Stomach smooth muscle (tissue), 2 donors: ENCODE results near the gene SPTB.

Experiments used
- H3K27ac ChIP-seq: one replicate; pipeline ENCODE4 v1.7.0; 2013; ENCODE audit warnings: mild to moderate bottlenecking, low read length, inconsistent platforms
- H3K27me3 ChIP-seq, 2 donors: one replicate each; pipeline ENCODE4 v1.7.0; 2013; ENCODE audit warnings: low read length in 2 of 2; ENCODE audit not compliant: insufficient read depth in 2 of 2, control insufficient read depth in 1 of 2
- H3K36me3 ChIP-seq, 2 donors: one replicate each; pipeline ENCODE4 v1.7.0; 2013; ENCODE audit warnings: low read length in 2 of 2; ENCODE audit not compliant: control insufficient read depth in 2 of 2, insufficient read depth in 2 of 2
- H3K4me1 ChIP-seq: one replicate; pipeline ENCODE4 v1.7.0; 2013; ENCODE audit warnings: low read length; ENCODE audit not compliant: control insufficient read depth, insufficient read depth
- H3K4me3 ChIP-seq, 2 donors: one replicate each; pipeline ENCODE4 v1.7.0; 2013; ENCODE audit warnings: low read length in 2 of 2
- H3K9ac ChIP-seq, 2 donors: one replicate each; pipeline ENCODE4 v1.7.0; 2013; ENCODE audit warnings: low read length in 2 of 2, mild to moderate bottlenecking in 1 of 2
- H3K9me3 ChIP-seq, 2 donors: one replicate each; pipeline ENCODE4 v1.7.0; 2013; ENCODE audit warnings: low read length in 2 of 2; ENCODE audit not compliant: control insufficient read depth in 2 of 2
- donor health status: healthy.
- donor health status: Pancreatic carcinoma.

SPTB gene

DNA sequence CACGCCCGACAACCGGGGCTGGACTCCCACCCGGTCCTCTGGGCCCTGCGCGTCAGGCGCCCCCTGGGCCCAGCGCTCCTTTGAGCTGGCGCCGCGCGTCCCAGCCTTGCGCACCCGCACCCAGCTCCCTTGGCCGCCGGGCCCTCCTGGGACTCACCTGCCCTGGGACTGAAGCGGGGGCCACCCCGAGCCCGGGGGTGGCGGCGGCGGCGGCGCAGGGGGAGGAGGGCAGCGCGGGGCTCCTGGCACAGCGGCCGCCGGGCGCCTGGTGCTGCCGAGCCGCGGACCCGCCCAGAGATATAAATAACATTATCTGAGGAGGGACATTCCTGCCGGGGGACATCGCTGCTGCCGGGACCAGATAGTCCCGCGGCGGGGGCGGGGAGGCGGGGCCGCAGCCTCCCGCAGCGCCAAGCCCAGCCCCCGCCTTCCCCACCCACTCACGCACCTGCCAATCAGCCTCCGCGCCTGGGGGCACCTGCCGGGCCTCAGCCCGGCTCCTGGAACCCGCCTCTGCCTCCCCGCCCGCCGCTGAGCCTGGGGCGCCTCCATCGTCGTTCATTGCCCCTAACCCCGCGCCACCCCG lies at the start of gene SPTB:
Gene SPTB (minus strand): TSS at position 273 of the 586 bp plus-strand sequence. CDS start 56,813 bp downstream, outside the sequence.
- peaks cover 21 to 35% of the 10 kb centered on the region in 2 donors for H3K27me3 ChIP-seq
- peaks cover 10% of the 10 kb centered on the region for H3K4me1 ChIP-seq
- peak within 1 kb of the TSS; percentile 58 to 71 for H3K4me3 ChIP-seq
- no peak within 1 kb of the TSS for H3K27ac ChIP-seq
- H3K9me3 ChIP-seq: no peaks in the 10 kb centered on the region
- H3K36me3 ChIP-seq: no peaks in the 10 kb centered on the region
- H3K9ac ChIP-seq: peak within 1 kb of the TSS in 1 of 2 donors; percentile 19

DNA sequence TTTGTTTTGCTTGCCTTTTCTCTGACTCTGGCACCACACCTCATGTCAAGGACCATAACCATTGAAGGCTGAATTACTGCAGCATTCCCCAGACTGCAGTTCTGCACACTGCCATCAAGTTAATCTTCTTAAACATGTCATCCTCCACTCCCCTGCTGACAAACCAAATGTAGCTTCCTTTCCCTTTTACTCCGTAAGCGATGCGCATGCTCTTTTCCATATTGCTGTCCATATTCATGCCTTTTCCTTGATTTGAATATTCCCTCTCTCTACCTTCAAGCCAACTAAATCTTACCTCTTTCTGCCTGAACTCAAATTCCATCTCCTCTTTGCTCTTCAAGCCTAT lies 49.3 kb upstream of the SPTB start:
- H3K9me3 ChIP-seq: no peaks in the 10 kb centered on the region
- H3K4me3 ChIP-seq: no peak overlapping the region
- H3K27me3 ChIP-seq: no peaks in the 10 kb centered on the region
- H3K4me1 ChIP-seq: peaks cover 9% of the 10 kb centered on the region
- no peak overlapping the region for H3K27ac ChIP-seq
- H3K36me3 ChIP-seq: peaks cover 18 to 25% of the 10 kb centered on the region in 2 donors
- H3K9ac ChIP-seq: no peak overlapping the region

DNA sequence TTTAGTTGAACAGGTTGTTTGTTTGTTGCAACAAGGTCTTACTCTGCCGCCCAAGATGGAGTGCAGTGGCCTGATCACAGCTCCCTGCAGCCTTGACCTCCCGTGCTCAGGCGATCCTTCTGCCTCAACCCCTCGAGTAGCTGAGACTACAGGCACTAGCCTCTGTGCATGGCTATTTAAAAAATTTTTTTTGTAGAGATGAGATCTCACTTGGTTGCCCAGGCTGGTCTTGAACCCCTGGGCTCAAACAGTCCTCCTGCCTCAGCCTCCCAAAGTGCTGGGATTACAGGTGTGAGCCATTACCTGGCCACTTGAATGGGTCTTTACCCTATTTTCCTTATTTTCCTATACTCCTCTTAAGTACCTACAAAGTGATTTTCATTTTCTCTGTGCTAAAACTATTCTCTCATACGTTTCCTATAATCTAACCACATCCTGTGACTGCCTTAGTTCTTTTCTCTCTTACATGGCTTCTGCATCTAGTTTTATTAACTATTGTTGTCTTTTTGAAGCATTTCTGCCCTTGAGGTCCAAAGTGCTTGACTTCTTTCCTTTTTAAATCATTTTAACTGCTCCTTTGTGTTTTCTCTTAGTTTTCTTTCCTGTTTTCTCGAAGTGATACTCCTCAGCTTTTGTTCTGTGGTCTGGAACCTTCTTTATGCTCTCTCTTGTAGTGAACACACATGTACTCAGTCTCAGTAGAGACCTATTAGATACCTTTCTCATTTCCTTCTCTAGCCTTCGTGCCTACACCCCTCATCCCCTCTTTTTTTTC lies 48.7 kb upstream of the SPTB start:
- H3K4me1 ChIP-seq: peaks cover 9% of the 10 kb centered on the region
- peaks cover 18 to 27% of the 10 kb centered on the region in 2 donors for H3K36me3 ChIP-seq
- no peak overlapping the region for H3K9ac ChIP-seq
- no peaks in the 10 kb centered on the region for H3K27me3 ChIP-seq
- H3K27ac ChIP-seq: no peak overlapping the region
- no peaks in the 10 kb centered on the region for H3K9me3 ChIP-seq
- H3K4me3 ChIP-seq: no peak overlapping the region

DNA sequence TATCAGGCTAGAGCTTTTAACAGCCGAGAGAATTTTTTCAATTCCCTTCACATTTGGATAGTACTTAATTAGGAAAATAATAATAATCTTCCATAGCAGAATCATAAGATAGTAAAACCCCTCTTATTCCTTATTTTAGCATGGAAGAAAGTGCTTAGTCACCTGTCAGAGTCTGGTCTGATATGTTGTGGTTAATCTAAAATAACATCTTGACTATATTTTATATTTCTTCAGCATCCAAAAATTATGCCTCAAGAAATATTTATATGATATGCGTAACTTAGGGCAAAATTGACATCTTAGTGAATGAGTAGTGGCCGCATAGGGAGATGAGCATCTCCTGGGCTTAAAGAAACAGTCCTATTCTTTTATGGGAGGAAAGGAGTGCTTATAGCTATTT lies 47.3 kb upstream of the SPTB start:
- Histone ChIP-seq H3K9me3 (no peaks in the 10 kb centered on the region), H3K4me1 (peaks cover 9% of the 10 kb centered on the region), H3K4me3 (no peak overlapping the region), H3K27me3 (no peaks in the 10 kb centered on the region), H3K36me3 (peaks cover 18 to 23% of the 10 kb centered on the region in 2 donors), H3K27ac (no peak overlapping the region), H3K9ac (no peak overlapping the region)

DNA sequence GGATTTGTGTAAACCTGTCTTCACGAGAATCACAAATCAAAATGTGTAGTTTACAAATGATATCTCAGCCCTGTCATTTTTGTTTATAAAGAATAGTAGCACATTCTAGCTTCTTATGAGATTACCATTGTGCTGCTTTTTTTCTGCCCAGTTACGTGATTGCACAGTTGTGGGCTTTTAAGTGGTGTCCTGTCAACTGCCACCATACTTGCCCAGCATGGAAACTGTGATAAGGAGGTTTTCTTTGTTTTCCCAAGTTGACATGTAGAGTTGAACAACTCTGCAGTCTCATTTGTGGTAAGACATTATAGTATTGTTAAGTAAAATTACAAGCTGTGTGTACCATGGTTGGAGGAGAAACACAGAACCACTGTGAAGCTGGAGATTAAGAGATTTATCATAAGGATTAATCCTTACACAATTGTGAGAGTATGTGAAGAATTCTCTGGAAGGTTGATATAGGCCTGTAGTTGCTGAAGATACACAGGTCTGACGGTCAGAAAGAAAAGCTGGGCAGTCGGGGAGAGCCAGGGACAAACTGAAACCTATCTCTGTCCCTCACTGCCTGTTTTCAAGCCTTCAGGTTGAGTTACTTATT lies 46.8 kb upstream of the SPTB start:
- H3K4me1 ChIP-seq: peaks cover 9% of the 10 kb centered on the region

DNA sequence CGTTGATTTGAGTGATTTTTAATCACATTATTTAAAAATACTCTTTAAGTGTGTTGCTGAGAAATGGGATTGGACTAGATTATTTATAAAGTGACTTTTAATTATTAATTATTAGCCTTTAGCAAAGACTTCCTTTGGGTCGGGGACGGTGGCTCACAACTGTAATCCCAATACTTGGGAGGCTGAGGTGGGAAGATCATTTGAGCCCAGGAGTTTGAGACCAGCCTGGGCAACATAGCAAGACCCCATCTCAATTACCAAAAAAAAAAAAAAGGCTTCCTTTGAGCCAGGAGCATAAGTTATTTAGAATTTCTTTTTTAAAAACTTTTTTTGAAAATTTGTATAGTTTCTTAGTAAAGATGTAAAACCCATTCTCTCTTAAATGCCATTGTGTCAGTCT lies 43.3 kb upstream of the SPTB start:
- Histone ChIP-seq H3K36me3 (peaks cover 8 to 21% of the 10 kb centered on the region in 2 donors), H3K9ac (no peak overlapping the region), H3K27me3 (no peaks in the 10 kb centered on the region), H3K9me3 (no peaks in the 10 kb centered on the region), H3K27ac (no peak overlapping the region), H3K4me1 (no peaks in the 10 kb centered on the region), H3K4me3 (no peak overlapping the region)

More for the DNA sequence above, 46.8 kb upstream of the SPTB start:
- H3K27ac ChIP-seq: no peak overlapping the region
- H3K9me3 ChIP-seq: no peaks in the 10 kb centered on the region
- H3K27me3 ChIP-seq: no peaks in the 10 kb centered on the region
- no peak overlapping the region for H3K4me3 ChIP-seq
- peaks cover 18 to 23% of the 10 kb centered on the region in 2 donors for H3K36me3 ChIP-seq
- H3K9ac ChIP-seq: no peak overlapping the region

DNA sequence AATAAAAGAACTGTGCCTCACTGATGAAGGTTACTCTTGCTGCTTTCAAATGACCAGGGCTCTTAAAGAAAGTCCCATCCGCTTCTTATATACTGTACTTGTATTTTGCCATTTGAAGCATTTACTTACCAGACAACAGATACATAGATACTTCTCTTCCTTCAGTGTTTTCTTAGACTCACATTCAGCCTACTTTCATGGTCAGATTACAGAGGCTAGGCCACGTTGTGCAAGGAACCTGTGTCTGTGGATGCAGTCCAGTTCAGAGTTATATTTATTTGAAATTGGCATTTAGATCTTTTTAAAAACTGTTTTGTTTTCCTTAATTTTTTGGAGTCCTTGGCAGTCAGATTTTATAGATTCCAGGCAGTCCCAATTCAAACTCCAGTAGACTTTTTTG lies 40.8 kb upstream of the SPTB start:
- no peak overlapping the region for H3K9ac ChIP-seq
- H3K9me3 ChIP-seq: no peaks in the 10 kb centered on the region
- H3K27me3 ChIP-seq: no peaks in the 10 kb centered on the region
- H3K27ac ChIP-seq: no peak overlapping the region
- H3K4me3 ChIP-seq: no peak overlapping the region
- H3K4me1 ChIP-seq: peaks cover under 1% of the 10 kb centered on the region
- H3K36me3 ChIP-seq: peaks cover 5 to 10% of the 10 kb centered on the region in 2 donors

DNA sequence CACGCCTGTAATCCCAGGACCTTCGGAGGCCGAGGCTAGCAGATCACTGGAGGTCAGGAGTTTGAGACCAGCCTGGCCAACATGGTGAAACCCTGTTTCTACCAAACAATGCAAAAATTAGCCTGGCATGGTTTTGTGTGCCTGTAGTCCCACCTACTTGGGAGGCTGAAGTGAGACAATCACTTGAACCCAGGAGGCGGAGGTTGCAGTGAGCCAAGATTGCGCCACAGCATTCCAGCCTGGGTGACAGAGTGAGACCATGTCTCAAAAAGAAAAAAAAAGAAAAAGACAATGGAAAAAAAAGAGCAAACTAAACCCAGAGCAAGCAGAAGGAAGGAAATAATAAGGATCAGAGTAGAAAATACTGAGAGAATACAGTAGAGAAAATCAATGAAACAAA lies 39.9 kb upstream of the SPTB start:
- Histone ChIP-seq H3K36me3 (peaks cover 1 to 7% of the 10 kb centered on the region in 2 donors), H3K9ac (no peak overlapping the region), H3K27ac (no peak overlapping the region), H3K27me3 (no peaks in the 10 kb centered on the region), H3K4me1 (peaks cover 8% of the 10 kb centered on the region), H3K9me3 (no peaks in the 10 kb centered on the region), H3K4me3 (no peak overlapping the region)

DNA sequence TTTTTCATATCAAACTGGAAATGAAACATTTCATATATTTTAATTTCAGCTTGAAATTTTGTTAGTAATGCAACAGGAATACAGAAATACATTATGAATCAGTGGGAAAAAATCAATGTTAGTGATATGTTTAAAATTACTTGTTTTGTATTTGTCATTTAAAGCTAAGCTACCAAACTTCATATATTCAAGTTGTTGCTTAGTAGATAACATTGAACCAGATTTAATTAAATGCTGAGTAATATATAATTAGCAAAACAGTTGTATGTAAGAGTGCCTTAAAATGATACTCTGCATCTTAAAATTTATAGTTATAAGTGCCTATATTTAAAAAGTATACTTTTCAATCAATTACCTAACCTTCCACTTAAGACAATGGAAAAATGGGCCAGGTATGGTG lies 39.5 kb upstream of the SPTB start:
- no peaks in the 10 kb centered on the region for H3K27me3 ChIP-seq
- H3K9ac ChIP-seq: no peak overlapping the region
- H3K4me1 ChIP-seq: peaks cover 8% of the 10 kb centered on the region
- no peaks in the 10 kb centered on the region for H3K9me3 ChIP-seq
- H3K36me3 ChIP-seq: peaks cover 0 to 3% of the 10 kb centered on the region in 2 donors
- no peak overlapping the region for H3K4me3 ChIP-seq
- no peak overlapping the region for H3K27ac ChIP-seq

DNA sequence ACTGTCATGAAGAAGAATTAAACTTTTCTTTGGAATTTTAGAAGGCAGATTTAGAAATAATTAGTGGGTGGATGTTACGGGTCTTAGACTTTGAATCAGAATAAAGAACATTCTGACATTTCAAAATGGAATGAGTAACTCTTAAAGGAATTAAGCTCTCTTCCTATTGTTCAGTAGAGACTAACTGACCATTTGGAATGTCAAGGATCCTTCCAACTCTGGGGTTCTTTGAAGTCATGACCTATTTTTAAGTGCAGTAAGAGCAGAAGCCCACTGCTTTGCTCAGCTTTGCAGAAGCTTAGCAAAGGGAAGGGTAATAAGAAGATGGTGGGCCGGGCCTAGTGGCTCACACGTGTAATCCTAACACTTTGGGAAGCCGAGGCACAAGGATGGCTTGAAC lies 38.5 kb upstream of the SPTB start:
- Histone ChIP-seq H3K9ac (no peak overlapping the region), H3K36me3 (no peaks in the 10 kb centered on the region), H3K4me1 (peaks cover 8% of the 10 kb centered on the region), H3K9me3 (no peaks in the 10 kb centered on the region), H3K27ac (no peak overlapping the region), H3K4me3 (no peak overlapping the region), H3K27me3 (no peaks in the 10 kb centered on the region)

DNA sequence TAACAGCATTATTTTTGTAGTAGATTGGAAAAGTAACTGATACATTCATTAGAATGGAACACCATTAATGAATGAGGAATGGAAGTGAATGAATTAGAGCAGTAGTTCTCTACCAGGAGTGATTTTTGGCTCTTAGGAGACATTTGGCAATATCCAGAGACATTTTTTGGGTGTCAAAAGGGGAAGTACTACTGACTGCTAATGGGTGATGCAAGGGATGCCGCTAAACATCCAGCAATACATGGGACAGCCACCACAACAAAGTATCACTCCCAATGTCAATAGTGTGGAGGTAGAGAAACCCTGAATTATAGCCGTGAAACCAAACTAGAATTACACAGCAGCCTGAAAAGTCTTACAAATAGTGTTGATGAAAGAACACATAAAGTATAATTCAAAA lies 36.1 kb upstream of the SPTB start:
- H3K36me3 ChIP-seq: no peaks in the 10 kb centered on the region
- H3K27me3 ChIP-seq: no peaks in the 10 kb centered on the region
- peak overlapping the region; percentile 4 to 95 for H3K4me3 ChIP-seq
- no peak overlapping the region for H3K9ac ChIP-seq
- H3K27ac ChIP-seq: no peak overlapping the region
- peaks cover 8% of the 10 kb centered on the region for H3K4me1 ChIP-seq
- H3K9me3 ChIP-seq: no peaks in the 10 kb centered on the region
